GM20431 (cell line): ENCODE measurements around the gene ETV6.

Experiments used
- in situ Hi-C: fragments of 300-500 bp; cut with MseI, MboI; formaldehyde crosslinking; loops from one replicate; pipeline ENCODE4 v1.15.0; 2020; ENCODE audit warnings: low sequenced_read_pairs; ENCODE audit not compliant: unreplicated experiment

ETV6 gene

GRCh38 chr12:11767029-11767724 lies 117.7 kb downstream of the ETV6 start:
- in situ Hi-C loops, result loop anchor here (25.0 kb wide), 1 partner anchor 245 kb away; no protein-coding TSS in a partner anchor

GRCh38 chr12:11767798-11768197 lies 118.3 kb downstream of the ETV6 start:
- in situ Hi-C loops, result loop anchor here (25.0 kb wide), 1 partner anchor 245 kb away; no protein-coding TSS in a partner anchor

- in situ Hi-C loops, result loop anchor here (25.0 kb wide), 1 partner anchor 244 kb away; no protein-coding TSS in a partner anchor
Observed at GRCh38 chr12:11768233-11768965, 118.9 kb downstream of the ETV6 start.

GRCh38 chr12:11769723-11770514 lies 120.4 kb downstream of the ETV6 start:
- in situ Hi-C loops, result loop anchor here (25.0 kb wide), 1 partner anchor 242 kb away; no protein-coding TSS in a partner anchor

GRCh38 chr12:11771356-11771755 lies 121.9 kb downstream of the ETV6 start:
- in situ Hi-C loops, result loop anchor here (25.0 kb wide), 1 partner anchor 241 kb away; no protein-coding TSS in a partner anchor

- in situ Hi-C loops, result loop anchor here (25.0 kb wide), 1 partner anchor 240 kb away; no protein-coding TSS in a partner anchor
Observed at GRCh38 chr12:11771895-11772502, 122.5 kb downstream of the ETV6 start.

GRCh38 chr12:11773889-11774677 lies 124.6 kb downstream of the ETV6 start:
- in situ Hi-C loops, result loop anchor here (25.0 kb wide), 1 partner anchor 238 kb away; no protein-coding TSS in a partner anchor

GRCh38 chr12:11774821-11775220 lies 125.3 kb downstream of the ETV6 start:
- in situ Hi-C loops, result loop anchor here (25.0 kb wide), 1 partner anchor 237 kb away; no protein-coding TSS in a partner anchor

GRCh38 chr12:11776316-11776715 lies 126.8 kb downstream of the ETV6 start:
- in situ Hi-C loops, result no loop called here

- in situ Hi-C loops, result no loop called here
Observed at GRCh38 chr12:11777451-11777850, 128.0 kb downstream of the ETV6 start.

- in situ Hi-C loops, result no loop called here
Observed at GRCh38 chr12:11777962-11778361, 128.5 kb downstream of the ETV6 start.

GRCh38 chr12:11778713-11779685 lies 129.5 kb downstream of the ETV6 start:
- in situ Hi-C loops, result no loop called here

GRCh38 chr12:11780521-11781101 lies 131.1 kb downstream of the ETV6 start:
- in situ Hi-C loops, result no loop called here

- in situ Hi-C loops, result no loop called here
Observed at GRCh38 chr12:11782914-11783420, 133.5 kb downstream of the ETV6 start.

- in situ Hi-C loops, result no loop called here
Observed at GRCh38 chr12:11785712-11786111, 136.2 kb downstream of the ETV6 start.

- in situ Hi-C loops, result no loop called here
Observed at GRCh38 chr12:11786638-11787365, 137.3 kb downstream of the ETV6 start.

GRCh38 chr12:11787437-11787836 lies 138.0 kb downstream of the ETV6 start:
- in situ Hi-C loops, result no loop called here
